HK-2 (cell line): ENCODE data around the gene ROCK2.
"Not testable (repeated sequence)": the region's sequence is repeated elsewhere in the genome, so short reads cannot be mapped to it uniquely, and the experiment has no call there.

ENCODE experiments used
- DNase-seq: peaks from one replicate; pipeline ENCODE4 v3.0.0-alpha.2; 2018; ENCODE audit not compliant: unreplicated experiment

ROCK2 gene

GRCh38 chr2:11264818-11265217 lies 79.6 kb downstream of the ROCK2 start:
- DNase-seq = no peak

DNA sequence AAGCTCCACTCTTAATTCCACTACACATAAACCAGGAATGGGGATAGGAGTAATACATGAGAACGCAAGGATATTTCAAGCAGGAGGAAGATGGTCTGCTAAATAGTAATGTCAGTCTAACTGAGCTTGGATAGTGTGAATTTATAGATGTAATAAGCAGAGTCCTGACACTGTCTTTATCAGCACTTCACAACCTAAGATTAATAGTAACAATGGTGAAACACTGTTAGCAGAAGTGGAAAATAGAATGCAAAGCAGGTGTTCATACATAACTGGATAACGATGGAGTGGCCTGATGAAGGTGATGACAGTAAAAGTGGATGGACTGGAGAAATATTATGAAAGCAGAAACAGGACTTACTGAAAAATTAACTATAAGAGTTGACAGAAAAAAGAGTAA lies 80.4 kb downstream of the ROCK2 start:
- no peak for DNase-seq

DNA sequence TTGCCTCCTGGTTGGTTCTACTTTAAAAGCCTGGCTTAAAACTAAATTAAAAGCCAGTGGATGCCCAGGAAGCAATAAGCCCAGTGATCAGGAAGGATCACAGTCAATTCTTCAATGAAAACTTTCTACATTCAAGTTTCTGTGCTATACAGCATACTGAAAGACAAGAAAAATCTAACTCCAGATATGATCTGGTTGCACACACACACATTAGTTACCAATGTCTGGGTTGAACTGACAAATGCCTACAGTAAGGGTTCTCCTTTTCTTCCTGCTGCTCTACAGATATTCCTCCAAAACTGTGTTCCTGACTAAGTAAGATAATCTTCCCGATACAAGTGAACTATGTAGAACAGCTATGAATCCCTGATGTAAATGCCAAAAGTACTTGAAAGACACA lies 81.3 kb downstream of the ROCK2 start:
- DNase-seq = no peak

- not testable (repeated sequence) for DNase-seq
Measured at GRCh38 chr2:11262438-11262837, 82.0 kb downstream of the ROCK2 start.

DNA sequence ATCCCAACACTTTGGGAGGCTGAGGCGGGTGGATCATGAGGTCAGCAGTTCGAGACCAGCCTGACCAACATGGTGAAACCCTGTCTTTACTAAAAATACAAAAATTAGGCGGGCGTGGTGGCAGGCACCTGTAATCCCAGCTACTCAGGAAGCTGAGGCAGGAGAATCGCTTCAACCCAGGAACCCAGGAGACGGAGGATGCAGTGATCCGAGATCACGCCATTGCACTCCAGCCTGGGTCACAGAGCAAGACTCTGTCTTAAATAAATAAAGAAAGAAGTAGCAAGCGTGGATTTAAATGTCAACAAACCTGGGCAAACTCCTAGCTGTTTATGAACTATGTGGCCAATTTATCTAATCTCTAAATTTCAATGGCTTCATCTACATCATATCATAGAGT lies 82.9 kb downstream of the ROCK2 start:
- not testable (repeated sequence) for DNase-seq

- no peak for DNase-seq
Measured at GRCh38 chr2:11260979-11261378, 83.5 kb downstream of the ROCK2 start.

- DNase-seq = no peak
Measured at GRCh38 chr2:11257964-11258363, 86.5 kb downstream of the ROCK2 start.

GRCh38 chr2:11257078-11257477 lies 87.4 kb downstream of the ROCK2 start:
- no peak for DNase-seq

DNA sequence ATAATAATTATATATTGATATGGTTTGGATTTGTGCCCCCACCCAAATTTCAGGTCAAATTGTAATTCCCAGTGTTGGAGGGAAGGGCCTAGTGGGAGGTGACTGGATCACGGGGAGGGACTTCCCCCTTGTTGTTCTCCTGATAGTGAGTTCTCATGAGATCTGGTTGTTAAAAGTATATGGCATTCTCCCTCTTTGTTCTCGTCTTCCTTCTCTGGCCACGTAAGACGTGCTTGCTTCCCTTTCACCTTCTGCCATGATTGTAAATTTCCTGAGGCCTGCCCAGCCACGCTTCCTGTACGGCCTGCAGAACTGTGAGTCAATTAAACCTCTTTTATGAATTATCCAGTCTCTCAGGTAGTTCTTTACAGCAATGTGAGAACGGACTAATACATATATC lies 88.3 kb downstream of the ROCK2 start:
- no peak for DNase-seq

DNA sequence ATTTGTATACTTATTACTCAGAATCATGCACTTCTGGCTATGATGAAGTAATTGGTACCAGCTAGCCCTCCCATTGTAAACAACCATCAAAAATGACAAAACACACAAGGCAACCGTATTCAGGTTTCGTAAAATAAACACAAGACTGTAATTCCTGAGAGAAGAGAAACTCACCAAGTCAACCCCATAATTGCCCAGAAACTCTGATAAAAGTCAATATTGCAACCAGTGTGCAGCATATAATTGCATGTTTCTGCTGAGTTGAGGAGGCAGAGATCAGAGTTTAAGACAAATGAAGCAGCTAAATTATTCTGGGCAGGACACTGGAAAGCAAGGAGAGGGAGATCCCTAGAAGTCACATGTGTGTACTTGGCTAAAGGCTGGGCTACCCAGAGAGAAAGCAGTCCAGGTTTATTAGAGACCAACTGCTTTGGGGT lies 90.3 kb downstream of the ROCK2 start:
- no peak for DNase-seq

- not testable (repeated sequence) for DNase-seq
Measured at GRCh38 chr2:11252458-11252857, 92.0 kb downstream of the ROCK2 start.

- DNase-seq = no peak
Measured at GRCh38 chr2:11250400-11251196, 93.8 kb downstream of the ROCK2 start.

DNA sequence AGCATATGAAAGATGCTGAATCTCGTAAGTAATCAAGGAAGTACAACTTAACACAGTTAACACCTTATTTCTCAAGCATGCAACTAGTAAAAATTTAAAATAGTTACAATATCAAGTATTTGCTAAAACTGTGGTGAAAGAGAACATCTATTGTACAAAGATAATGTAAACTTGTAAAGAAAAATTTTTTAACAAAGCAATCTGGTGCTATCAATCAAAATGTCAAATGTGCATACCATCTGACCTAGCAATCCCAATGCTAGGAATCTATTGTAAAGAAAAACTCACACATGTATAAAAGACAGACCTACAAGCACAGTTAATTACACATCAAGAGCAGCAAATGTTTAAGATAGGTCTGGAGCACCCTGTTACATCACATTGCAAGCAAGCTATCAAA lies 99.1 kb downstream of the ROCK2 start:
- DNase-seq = no peak

DNA sequence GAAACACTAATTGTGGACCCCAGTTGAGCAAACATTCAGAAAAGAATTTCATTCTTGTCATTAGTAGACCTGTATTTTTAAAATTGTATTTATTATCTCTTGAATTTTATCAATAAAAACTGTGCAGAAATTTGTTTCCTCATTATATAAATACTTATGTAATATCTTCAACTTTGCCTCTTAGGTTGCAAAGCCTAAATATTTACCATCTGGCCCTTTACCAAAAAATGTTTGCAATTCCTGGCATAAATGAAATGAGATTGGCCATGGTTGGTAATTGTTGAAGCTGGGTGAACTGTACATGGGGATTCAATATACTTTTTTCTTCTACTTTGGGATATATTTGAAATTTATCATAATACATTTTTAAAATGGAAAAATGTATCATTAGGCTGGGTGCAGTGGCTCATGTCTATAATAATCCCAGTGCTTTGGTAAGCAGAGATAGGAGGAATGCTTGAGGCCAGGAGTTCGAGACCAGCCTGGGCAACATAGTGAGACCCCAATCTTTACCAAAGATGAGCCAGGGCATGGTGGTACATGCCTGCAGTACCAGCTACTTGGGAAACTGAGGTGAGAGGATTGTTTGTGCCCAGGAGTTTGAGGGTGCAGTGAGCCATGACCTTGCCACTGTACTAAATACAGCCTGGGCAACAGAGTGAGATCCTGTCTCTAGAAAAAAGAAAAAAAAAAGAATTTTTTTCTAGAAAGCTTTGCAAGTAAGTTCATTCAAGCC lies 100.2 kb downstream of the ROCK2 start:
- DNase-seq = no peak

- no peak for DNase-seq
Measured at GRCh38 chr2:11243512-11243911, 100.9 kb downstream of the ROCK2 start.

- DNase-seq = no peak
Measured at GRCh38 chr2:11242542-11243174, 101.8 kb downstream of the ROCK2 start.

DNA sequence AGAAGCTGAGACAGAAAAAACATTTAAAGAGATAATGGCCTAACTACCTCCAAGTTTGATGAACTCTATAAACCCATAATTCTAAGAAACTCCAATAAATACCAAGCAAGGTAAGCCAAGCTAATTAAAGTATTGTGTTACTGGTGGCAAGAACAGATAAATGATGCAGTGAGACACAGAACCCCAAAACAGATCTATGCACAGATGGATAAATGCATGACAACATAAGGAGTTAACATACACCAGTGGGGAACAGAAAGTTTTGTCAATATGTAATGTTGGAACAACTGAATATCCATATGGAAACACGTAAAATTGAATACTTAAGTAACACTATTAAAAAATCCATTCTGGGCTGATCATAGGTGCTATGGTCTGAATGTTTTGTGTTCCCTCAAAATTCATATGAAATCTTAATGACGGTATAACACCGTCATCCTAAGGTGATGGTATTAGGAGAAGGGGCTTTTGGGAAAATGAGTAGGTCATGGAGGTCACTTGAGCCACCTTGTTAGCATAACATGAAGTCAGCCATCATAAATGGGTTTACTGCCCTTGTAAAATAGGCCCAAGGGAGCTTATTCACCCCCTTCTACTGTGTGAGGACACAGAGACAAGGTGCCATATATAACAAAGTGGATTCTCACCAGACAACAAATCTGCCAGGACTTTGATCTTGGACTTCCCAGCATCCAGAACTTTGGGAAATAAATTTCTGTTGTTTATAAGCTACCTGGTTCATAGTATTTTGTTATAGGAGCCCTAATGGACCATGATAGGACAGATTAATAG lies 102.8 kb downstream of the ROCK2 start:
- no peak for DNase-seq

DNA sequence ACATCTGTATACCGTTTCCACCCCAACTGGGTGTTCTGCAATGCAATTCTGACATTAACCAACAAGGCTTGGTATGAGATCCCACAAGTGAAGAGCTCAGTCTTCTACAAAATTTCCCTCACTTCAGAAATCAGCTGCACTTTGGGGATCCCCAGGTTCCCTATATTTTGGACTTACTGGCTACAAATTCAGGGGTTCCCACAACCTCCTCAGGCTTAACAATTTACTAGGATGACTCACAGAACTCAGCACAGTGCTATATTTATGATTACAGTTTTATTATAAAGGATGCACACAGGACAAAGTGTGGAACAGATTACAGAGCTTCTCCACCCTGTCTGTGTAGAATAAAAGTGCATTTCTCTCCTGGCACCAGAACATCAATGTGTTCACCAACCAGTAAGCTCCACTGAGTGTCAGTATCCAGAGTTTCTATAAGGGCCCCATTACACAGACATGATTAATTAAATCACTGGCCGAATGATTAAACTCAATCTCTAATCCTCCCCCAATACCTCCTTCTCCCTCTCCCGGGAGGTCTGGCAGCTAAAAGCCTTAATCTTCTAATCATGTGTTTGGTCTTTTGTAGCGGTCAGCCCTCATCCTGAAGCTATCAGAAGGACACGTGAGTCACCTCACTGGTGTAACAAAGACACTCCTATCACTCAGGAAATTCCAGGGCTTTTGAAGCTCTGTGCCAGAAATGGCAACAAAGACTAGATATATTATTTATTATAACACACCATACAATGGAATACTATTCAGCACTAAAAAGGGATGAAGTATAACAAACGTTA lies 104.6 kb downstream of the ROCK2 start:
- DNase-seq = no peak

DNA sequence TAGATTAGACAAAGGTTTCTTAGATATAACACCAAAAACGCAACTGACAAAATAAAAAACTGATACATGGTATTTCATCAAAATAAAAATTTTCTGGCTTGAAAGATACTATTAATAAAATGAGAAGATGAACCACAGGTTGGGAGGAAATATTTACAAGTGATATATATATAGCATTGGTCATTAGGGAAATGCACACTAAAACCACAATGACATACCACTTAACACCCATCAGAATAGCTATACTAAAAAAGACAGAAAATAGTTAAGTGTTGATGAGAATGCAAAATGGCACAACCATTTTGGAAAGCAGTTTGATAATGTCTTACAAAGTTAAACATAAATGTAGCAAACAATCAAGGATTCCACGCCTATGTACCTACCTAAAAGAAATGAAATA lies 105.3 kb downstream of the ROCK2 start:
- DNase-seq = no peak

DNA sequence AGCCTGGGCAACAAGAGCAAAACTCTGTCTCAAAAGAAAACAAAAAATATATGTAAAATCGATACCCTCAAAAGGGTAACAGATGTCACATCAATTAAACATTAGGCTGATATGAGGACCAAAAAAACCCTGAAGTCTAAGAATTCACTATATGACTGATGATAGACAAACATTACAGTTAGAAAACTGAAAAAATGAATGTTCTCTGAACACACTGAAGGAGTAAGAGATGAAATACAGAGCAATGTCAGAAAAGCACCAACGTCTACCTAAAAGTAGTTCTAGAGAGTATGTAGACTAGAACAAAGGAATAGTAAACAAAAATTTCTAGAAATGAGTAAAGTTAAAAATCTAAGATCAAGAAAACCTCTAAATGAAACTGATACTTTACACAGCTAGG lies 107.3 kb downstream of the ROCK2 start:
- no peak for DNase-seq

DNA sequence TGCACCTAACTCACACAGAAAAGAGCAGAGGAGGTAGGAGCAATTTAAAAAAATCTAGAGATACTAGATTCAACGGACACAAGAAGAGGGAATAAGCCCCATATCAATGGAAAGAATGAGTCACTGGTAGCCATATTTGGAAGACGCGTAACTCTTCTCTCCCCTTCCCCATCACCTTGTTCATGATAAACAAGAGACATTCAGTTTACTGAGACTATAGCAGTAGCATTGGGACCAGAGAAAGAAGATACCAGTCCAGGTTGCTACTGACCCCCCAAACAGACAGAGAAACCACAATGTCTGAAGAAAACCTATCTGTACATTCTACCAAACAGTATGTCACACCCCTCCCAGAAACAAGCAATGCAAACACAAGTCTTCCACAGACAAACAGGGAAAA lies 108.1 kb downstream of the ROCK2 start:
- DNase-seq = no peak
